ENCODE measurements around the gene LYRM1.

- TF ChIP-seq CTCF (IDR thresholded peaks at IDR 0.05) (no peak), POLR2A (IDR thresholded peaks at IDR 0.05) (no peak)
Measured at GRCh38 chr16:20956319-20956718, 55.7 kb downstream of the LYRM1 start.
